Activated naive CD4-positive, alpha-beta T cell treated with anti-CD3 and anti-CD28 coated beads for 36 hours (primary cell): ENCODE measurements around the gene PRRX1. TPM values are rescaled to one million over a fixed set of nuclear protein-coding genes. Genes with fewer than 3 reads are reported as not detected.

Experiments used
- CTCF ChIA-PET: fragments of 350-600 bp; sonication (Branson Sonifier 250); formaldehyde crosslinking; loops from one replicate; lab custom pipeline; 2021; ENCODE audit warnings: antibody characterized with exemption; lab: Charles Lee
- DNase-seq: peaks from one replicate; pipeline ENCODE4 v3.0.0-alpha.2; 2020
- H3K27ac Mint-ChIP-seq: one replicate; pipeline ENCODE4 v1.8.0; 2021; ENCODE audit warnings: mild to moderate bottlenecking, mixed read lengths
- H3K27me3 Mint-ChIP-seq: one replicate; pipeline ENCODE4 v1.8.0; 2021; ENCODE audit warnings: low read depth, mixed read lengths
- H3K36me3 Mint-ChIP-seq: one replicate; pipeline ENCODE4 v1.8.0; 2021; ENCODE audit warnings: low read depth, mixed read lengths
- H3K4me1 Mint-ChIP-seq: one replicate; pipeline ENCODE4 v1.8.0; 2021; ENCODE audit warnings: low read depth, mixed read lengths
- H3K4me3 Mint-ChIP-seq: one replicate; pipeline ENCODE4 v1.8.0; 2021; ENCODE audit warnings: mild to moderate bottlenecking, moderate library complexity, mixed read lengths
- H3K9me3 Mint-ChIP-seq: one replicate; pipeline ENCODE4 v1.8.0; 2021; ENCODE audit warnings: mixed read lengths
- intact Hi-C: fragments of 100-400 bp; cut with micrococcal nuclease; formaldehyde crosslinking; loops from one replicate; pipeline ENCODE4 v1.15.1; 2023
- total RNA-seq, 2 experiments: library from RNA; stranded (reverse); gene quantifications; one replicate each; pipeline ENCODE4 v1.2.3, GENCODE V29; 2021

Gene PRRX1
- total RNA-seq = not detected

- DNase-seq = no peak
- no peak within 1 kb of the TSS for H3K27ac Mint-ChIP-seq
- H3K27me3 Mint-ChIP-seq = peaks cover 80% of the 10 kb centered on the region
- CTCF ChIA-PET = interaction anchor here (0.6 kb wide), 1 partner anchor 23 kb away, joined by 3 read pairs; no protein-coding TSS in a partner anchor
- peak within 1 kb of the TSS; percentile 41 for H3K4me3 Mint-ChIP-seq
- peaks cover 51% of the 10 kb centered on the region for H3K4me1 Mint-ChIP-seq
- intact Hi-C loops = loop anchor here (10.0 kb wide), 1 partner anchor 589 kb away; the partner anchor contains the start of gene KIFAP3
- H3K36me3 Mint-ChIP-seq = no peaks in the 10 kb centered on the region
- H3K9me3 Mint-ChIP-seq = no peaks in the 10 kb centered on the region
Observed at GRCh38 chr1:170664093-170664827, at the start of gene PRRX1. TSS of gene PRRX1 (plus strand) at chr1:170664131. CDS start at chr1:170664219, 88 bp downstream.

DNA sequence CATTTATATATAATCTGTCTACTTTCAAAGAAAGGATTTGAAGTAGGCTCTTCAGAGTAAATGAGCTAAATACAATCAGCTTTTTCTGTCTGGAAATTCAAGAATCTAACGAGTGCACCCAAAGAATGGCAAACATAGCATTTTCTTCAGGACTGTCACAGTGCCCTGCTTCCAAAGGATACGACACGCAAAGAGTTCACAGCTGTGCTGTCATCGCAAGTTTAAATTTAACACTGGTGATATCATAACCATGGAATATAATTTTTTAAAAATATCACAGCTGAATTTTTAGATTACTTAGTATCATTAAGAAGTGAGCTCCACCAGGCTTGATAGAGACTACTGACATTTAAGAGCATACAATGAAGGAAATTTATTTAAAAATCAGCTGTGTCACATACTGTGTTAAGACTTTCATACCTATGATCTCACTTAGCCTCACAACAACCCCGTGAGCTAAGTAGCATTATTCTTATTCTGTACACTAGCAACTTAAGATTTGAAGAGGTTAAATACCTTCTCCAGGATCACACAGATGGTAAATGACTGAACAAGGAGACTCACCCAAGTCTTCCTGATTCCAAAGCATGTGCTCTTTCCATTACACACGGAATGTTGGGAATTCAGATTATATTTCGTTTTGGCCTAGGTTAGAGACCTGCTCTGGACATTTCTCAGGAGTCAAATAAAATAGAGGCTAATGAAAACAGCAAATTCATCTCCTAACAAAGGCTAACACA is 46.2 kb upstream of the PRRX1 start:
- CTCF ChIA-PET = interaction anchor here (0.5 to 0.6 kb wide), 2 partner anchors 72 to 413 kb away, joined by 3 to 4 read pairs; no protein-coding TSS in a partner anchor
- no peak for DNase-seq

DNA sequence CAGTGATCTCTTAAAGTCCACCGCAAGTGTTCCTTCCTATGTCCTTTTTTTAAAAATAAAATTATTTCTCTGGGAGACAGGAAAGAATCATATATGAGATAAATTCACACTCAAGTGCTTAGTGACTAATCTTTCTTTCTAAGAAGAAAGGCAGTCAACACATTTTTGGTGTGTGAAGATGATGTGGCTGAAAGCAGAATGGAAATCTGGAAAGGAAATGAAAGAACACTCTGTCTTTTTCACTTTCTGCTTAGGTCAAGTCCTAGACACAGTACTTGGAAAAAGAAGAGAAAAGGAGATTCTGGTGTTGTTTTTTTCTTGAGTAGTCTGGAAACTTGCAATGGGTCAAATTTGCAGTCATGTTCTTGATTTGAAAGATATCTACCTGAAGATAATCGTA is 45.5 kb upstream of the PRRX1 start:
- Mint-ChIP-seq H3K36me3 (no peaks in the 10 kb centered on the region), H3K27ac (no peak overlapping the region), H3K27me3 (peaks cover 9% of the 10 kb centered on the region), H3K4me1 (no peaks in the 10 kb centered on the region), H3K4me3 (no peak overlapping the region), H3K9me3 (no peaks in the 10 kb centered on the region)
- intact Hi-C loops = no loop called here
- CTCF ChIA-PET = no interaction called here
- DNase-seq = no peak

More for the DNA sequence above, 46.2 kb upstream of the PRRX1 start:
- H3K36me3 Mint-ChIP-seq = peaks cover 1% of the 10 kb centered on the region
- H3K27me3 Mint-ChIP-seq = peaks cover 12% of the 10 kb centered on the region
- intact Hi-C loops = no loop called here
- H3K4me3 Mint-ChIP-seq = no peak overlapping the region
- H3K4me1 Mint-ChIP-seq = no peaks in the 10 kb centered on the region
- no peak overlapping the region for H3K27ac Mint-ChIP-seq
- peaks cover 2% of the 10 kb centered on the region for H3K9me3 Mint-ChIP-seq

GRCh38 chr1:170619241-170620028 is 44.5 kb upstream of the PRRX1 start:
- Mint-ChIP-seq H3K9me3 (no peaks in the 10 kb centered on the region), H3K4me3 (no peak overlapping the region), H3K36me3 (no peaks in the 10 kb centered on the region), H3K27ac (no peak overlapping the region), H3K4me1 (no peaks in the 10 kb centered on the region), H3K27me3 (peaks cover 9% of the 10 kb centered on the region)
- intact Hi-C loops = no loop called here
- no peak for DNase-seq
- CTCF ChIA-PET = no interaction called here

GRCh38 chr1:170620164-170620563 is 43.8 kb upstream of the PRRX1 start:
- CTCF ChIA-PET = no interaction called here
- no peak for DNase-seq
- Mint-ChIP-seq H3K4me3 (no peak overlapping the region), H3K9me3 (no peaks in the 10 kb centered on the region), H3K4me1 (no peaks in the 10 kb centered on the region), H3K27ac (no peak overlapping the region), H3K36me3 (no peaks in the 10 kb centered on the region), H3K27me3 (peaks cover 13% of the 10 kb centered on the region)
- intact Hi-C loops = no loop called here

- no peaks in the 10 kb centered on the region for H3K36me3 Mint-ChIP-seq
- no peak for DNase-seq
- H3K9me3 Mint-ChIP-seq = no peaks in the 10 kb centered on the region
- intact Hi-C loops = no loop called here
- H3K4me3 Mint-ChIP-seq = no peak overlapping the region
- no peak overlapping the region for H3K27ac Mint-ChIP-seq
- no peaks in the 10 kb centered on the region for H3K4me1 Mint-ChIP-seq
- H3K27me3 Mint-ChIP-seq = peaks cover 12% of the 10 kb centered on the region
- CTCF ChIA-PET = no interaction called here
Observed at GRCh38 chr1:170623171-170623570, 40.8 kb upstream of the PRRX1 start.

DNA sequence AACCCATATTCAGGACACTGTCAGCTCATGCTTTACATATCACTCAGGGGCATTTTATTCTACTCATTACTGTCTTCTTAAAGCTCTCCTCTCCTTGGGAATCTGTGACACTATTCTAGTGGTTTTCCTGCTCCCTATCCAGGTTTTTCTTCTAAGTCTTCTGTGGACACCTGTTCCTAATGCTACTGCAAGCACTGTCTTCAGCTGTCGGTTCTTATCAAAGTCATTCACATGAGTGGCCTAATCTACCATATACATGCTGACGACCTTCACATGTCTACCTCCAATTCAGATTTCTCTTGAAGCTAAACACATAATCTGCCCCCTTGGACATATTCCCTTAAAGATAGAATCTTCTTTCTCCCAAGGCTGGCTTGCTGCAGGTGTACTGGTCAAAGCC is 39.8 kb upstream of the PRRX1 start:
- Mint-ChIP-seq H3K36me3 (no peaks in the 10 kb centered on the region), H3K27me3 (peaks cover 21% of the 10 kb centered on the region), H3K9me3 (no peaks in the 10 kb centered on the region), H3K4me1 (no peaks in the 10 kb centered on the region), H3K4me3 (no peak overlapping the region), H3K27ac (no peak overlapping the region)
- no peak for DNase-seq
- intact Hi-C loops = no loop called here
- CTCF ChIA-PET = no interaction called here

DNA sequence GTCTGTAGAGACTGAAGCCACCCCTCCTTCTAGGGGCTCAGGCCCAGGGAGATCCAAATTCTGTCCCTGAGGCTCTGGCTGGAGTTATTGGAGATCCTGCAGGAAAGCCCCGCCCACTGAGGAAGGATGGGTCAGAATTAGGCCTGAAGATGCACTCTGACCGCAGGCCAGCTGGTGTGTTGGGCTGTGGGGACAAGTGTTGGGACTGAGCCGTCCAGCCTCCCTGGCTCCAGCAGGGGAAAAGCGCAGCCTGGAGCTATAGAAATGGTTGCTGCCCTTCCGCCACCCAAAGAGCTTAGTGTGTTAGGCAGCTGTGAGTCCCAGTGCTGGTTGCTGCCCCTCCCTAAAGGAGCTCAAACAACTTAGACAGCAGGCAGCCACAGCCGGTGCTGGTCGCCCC is 33.0 kb upstream of the PRRX1 start:
- H3K36me3 Mint-ChIP-seq = no peaks in the 10 kb centered on the region
- DNase-seq = no peak
- no peak overlapping the region for H3K4me3 Mint-ChIP-seq
- CTCF ChIA-PET = no interaction called here
- no peaks in the 10 kb centered on the region for H3K4me1 Mint-ChIP-seq
- H3K27ac Mint-ChIP-seq = no peak overlapping the region
- intact Hi-C loops = no loop called here
- H3K9me3 Mint-ChIP-seq = no peaks in the 10 kb centered on the region
- H3K27me3 Mint-ChIP-seq = peaks cover 31% of the 10 kb centered on the region

- intact Hi-C loops = no loop called here
- H3K9me3 Mint-ChIP-seq = no peaks in the 10 kb centered on the region
- H3K27ac Mint-ChIP-seq = no peak overlapping the region
- DNase-seq = no peak
- no peaks in the 10 kb centered on the region for H3K4me1 Mint-ChIP-seq
- CTCF ChIA-PET = no interaction called here
- H3K36me3 Mint-ChIP-seq = no peaks in the 10 kb centered on the region
- H3K4me3 Mint-ChIP-seq = no peak overlapping the region
- H3K27me3 Mint-ChIP-seq = peaks cover 18% of the 10 kb centered on the region
Observed at GRCh38 chr1:170634293-170634692, 29.6 kb upstream of the PRRX1 start.

- Mint-ChIP-seq H3K27me3 (peaks cover 18% of the 10 kb centered on the region), H3K36me3 (no peaks in the 10 kb centered on the region), H3K4me1 (no peaks in the 10 kb centered on the region), H3K4me3 (no peak overlapping the region), H3K9me3 (no peaks in the 10 kb centered on the region), H3K27ac (no peak overlapping the region)
- intact Hi-C loops = no loop called here
- CTCF ChIA-PET = no interaction called here
- no peak for DNase-seq
Observed at GRCh38 chr1:170634824-170635410, 29.0 kb upstream of the PRRX1 start.

- CTCF ChIA-PET = interaction anchor here (0.5 kb wide), 1 partner anchor 49 kb away, joined by 3 read pairs; no protein-coding TSS in a partner anchor
- Mint-ChIP-seq H3K36me3 (no peaks in the 10 kb centered on the region), H3K27ac (no peak overlapping the region)
Observed at GRCh38 chr1:170640581-170640980, 23.4 kb upstream of the PRRX1 start.

DNA sequence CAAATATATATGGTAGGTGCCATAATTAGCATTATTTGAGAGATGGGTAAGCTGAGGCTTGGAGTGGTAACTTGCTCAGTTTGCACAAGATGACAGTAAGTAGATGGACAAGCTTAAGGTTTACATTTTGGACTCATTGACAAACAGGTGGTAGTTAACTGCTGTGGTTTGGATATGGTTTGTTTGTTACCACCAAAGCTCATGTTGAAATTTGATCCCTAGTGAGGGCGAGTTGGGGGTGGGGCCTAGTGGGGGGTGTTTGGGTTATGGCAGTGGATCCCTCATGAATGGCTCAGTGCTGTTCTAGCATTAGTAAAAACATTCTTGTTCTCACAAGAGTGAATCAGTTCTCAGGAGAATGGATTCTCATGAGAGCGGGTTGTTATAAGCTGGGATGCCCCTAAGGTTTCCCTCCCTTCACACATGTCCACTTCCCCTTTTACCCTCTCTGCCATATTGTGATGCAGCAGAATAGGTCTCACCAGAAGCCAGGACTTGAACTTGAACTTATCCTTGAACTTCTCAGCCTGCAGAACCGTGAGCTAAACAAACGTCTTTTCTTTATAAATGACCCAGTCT is 6.6 kb upstream of the PRRX1 start:
- CTCF ChIA-PET = no interaction called here
- H3K4me3 Mint-ChIP-seq = no peak overlapping the region
- peaks cover 10% of the 10 kb centered on the region for H3K4me1 Mint-ChIP-seq
- intact Hi-C loops = no loop called here
- peaks cover 58% of the 10 kb centered on the region for H3K27me3 Mint-ChIP-seq
- DNase-seq = no peak
- H3K9me3 Mint-ChIP-seq = no peaks in the 10 kb centered on the region
- no peaks in the 10 kb centered on the region for H3K36me3 Mint-ChIP-seq
- no peak overlapping the region for H3K27ac Mint-ChIP-seq

More at GRCh38 chr1:170640581-170640980, 23.4 kb upstream of the PRRX1 start:
- peaks cover 8% of the 10 kb centered on the region for H3K27me3 Mint-ChIP-seq
- no peaks in the 10 kb centered on the region for H3K9me3 Mint-ChIP-seq
- intact Hi-C loops = no loop called here
- DNase-seq = no peak
- no peak overlapping the region for H3K4me3 Mint-ChIP-seq
- H3K4me1 Mint-ChIP-seq = no peaks in the 10 kb centered on the region
